ENCODE results near the gene GTSE1. TPM values are rescaled to one million over a fixed set of nuclear protein-coding genes. Genes with fewer than 3 reads are reported as not detected.

GTSE1 gene
- 3.9 TPM for polyA plus RNA-seq (2013, experiment 1 of 2)
- polyA plus RNA-seq (2013, experiment 2 of 2), result 3.8 TPM

GRCh38 chr22:46296257-46297150, at the start of gene GTSE1:
GTSE1 (plus strand) TSS chr22:46296870; CDS start chr22:46297401, 531 bp downstream.
- Histone ChIP-seq H3K18ac (ENCODE audit: low read depth in 1 of 2, low read length in 2 of 2) (peak within 1 kb of the TSS; percentile 34 to 68), H4K91ac (ENCODE audit: low read length) (peak within 1 kb of the TSS; percentile 85), H3K4me2 (ENCODE audit: low read length, poor library complexity, severe bottlenecking) (peak within 1 kb of the TSS; percentile 98), H3K4me1 (ENCODE audit: control insufficient read depth, insufficient read depth, low read depth, low read length) (peaks cover 17% of the 10 kb centered on the region), H3K36me3 (ENCODE audit: control insufficient read depth in 1 of 2, insufficient read depth in 2 of 2, low read depth in 1 of 2, low read length in 2 of 2) (peaks cover 18 to 26% of the 10 kb centered on the region in 2 experiments), H3K4me3 (ENCODE audit: insufficient read depth in 1 of 2, low read depth in 1 of 2, low read length in 2 of 2) (peak within 1 kb of the TSS; percentile 80 to 91), H3K4ac (ENCODE audit: low read depth in 1 of 2, low read length in 2 of 2) (peak within 1 kb of the TSS; percentile 42 to 86), H2BK120ac (ENCODE audit: low read depth, low read length) (peak within 1 kb of the TSS; percentile 51), H3K14ac (ENCODE audit: low read length in 2 of 2) (peak within 1 kb of the TSS in 1 of 2 experiments; percentile 48), H3K23ac (ENCODE audit: low read length in 2 of 2) (peak within 1 kb of the TSS in 1 of 2 experiments; percentile 75), H3K9ac (ENCODE audit: low read length) (peak within 1 kb of the TSS; percentile 95), H2AFZ (ENCODE audit: low read depth, low read length) (peak within 1 kb of the TSS; percentile 70), H2AK5ac (ENCODE audit: low read length, severe bottlenecking) (peak within 1 kb of the TSS; percentile 87), H3K79me1 (replicated peaks; ENCODE audit: low read length, poor library complexity, severe bottlenecking) (peaks cover 38% of the 10 kb centered on the region), H2BK12ac (ENCODE audit: low read length in 2 of 2) (peak within 1 kb of the TSS in 1 of 2 experiments; percentile 50), H2BK15ac (ENCODE audit: low read depth, poor library complexity, severe bottlenecking) (no peak within 1 kb of the TSS), H3K9me3 (ENCODE audit: control insufficient read depth, low read length) (peaks cover 4% of the 10 kb centered on the region), H3K27me3 (ENCODE audit: control insufficient read depth in 1 of 2, insufficient read depth in 1 of 2, low read length in 2 of 2) (no peaks in the 10 kb centered on the region), H2BK5ac (ENCODE audit: low read depth, low read length, poor library complexity, severe bottlenecking) (no peak within 1 kb of the TSS), H4K8ac (ENCODE audit: low read length) (peak within 1 kb of the TSS; percentile 98), H3K27ac (ENCODE audit: low read length, poor library complexity, severe bottlenecking) (peak within 1 kb of the TSS; percentile 56)
- DNase-seq, result peak; percentile 96
- 1% methylated on average over 74 of the region's 76 CpGs for WGBS

GRCh38 chr22:46247443-46247975, 49.2 kb upstream of the GTSE1 start:
- H2BK15ac ChIP-seq (ENCODE audit: low read depth, poor library complexity, severe bottlenecking), result no peak overlapping the region
- no peak overlapping the region for H3K14ac ChIP-seq (ENCODE audit: low read length in 2 of 2)
- H3K4ac ChIP-seq (ENCODE audit: low read depth in 1 of 2, low read length in 2 of 2), result no peak overlapping the region
- peaks cover 52% of the 10 kb centered on the region for H3K79me1 ChIP-seq (replicated peaks; ENCODE audit: low read length, poor library complexity, severe bottlenecking)
- no peak overlapping the region for H3K9ac ChIP-seq (ENCODE audit: low read length)
- H4K8ac ChIP-seq (ENCODE audit: low read length), result no peak overlapping the region
- H3K23ac ChIP-seq (ENCODE audit: low read length in 2 of 2), result no peak overlapping the region
- H2BK120ac ChIP-seq (ENCODE audit: low read depth, low read length), result no peak overlapping the region
- no peak overlapping the region for H2AK5ac ChIP-seq (ENCODE audit: low read length, severe bottlenecking)
- H3K27me3 ChIP-seq (ENCODE audit: control insufficient read depth in 1 of 2, insufficient read depth in 1 of 2, low read length in 2 of 2), result no peaks in the 10 kb centered on the region
- no peak overlapping the region for H4K91ac ChIP-seq (ENCODE audit: low read length)
- peaks cover 22% of the 10 kb centered on the region for H3K4me1 ChIP-seq (ENCODE audit: control insufficient read depth, insufficient read depth, low read depth, low read length)
- peaks cover 27 to 41% of the 10 kb centered on the region in 2 experiments for H3K36me3 ChIP-seq (ENCODE audit: control insufficient read depth in 1 of 2, insufficient read depth in 2 of 2, low read depth in 1 of 2, low read length in 2 of 2)
- H3K4me3 ChIP-seq (ENCODE audit: insufficient read depth in 1 of 2, low read depth in 1 of 2, low read length in 2 of 2), result no peak overlapping the region
- no peak overlapping the region for H2BK5ac ChIP-seq (ENCODE audit: low read depth, low read length, poor library complexity, severe bottlenecking)
- 94% methylated on average over 2 of the region's 2 CpGs for WGBS
- H3K18ac ChIP-seq (ENCODE audit: low read depth in 1 of 2, low read length in 2 of 2), result no peak overlapping the region
- no peaks in the 10 kb centered on the region for H3K9me3 ChIP-seq (ENCODE audit: control insufficient read depth, low read length)
- H3K27ac ChIP-seq (ENCODE audit: low read length, poor library complexity, severe bottlenecking), result no peak overlapping the region
- DNase-seq, result no peak
- no peak overlapping the region for H3K4me2 ChIP-seq (ENCODE audit: low read length, poor library complexity, severe bottlenecking)
- no peak overlapping the region for H2AFZ ChIP-seq (ENCODE audit: low read depth, low read length)
- H2BK12ac ChIP-seq (ENCODE audit: low read length in 2 of 2), result no peak overlapping the region

GRCh38 chr22:46250035-46250782, 46.5 kb upstream of the GTSE1 start, which contains the start of gene CDPF1:
CDPF1 (minus strand) TSS chr22:46250293; CDS start chr22:46248284, 2,009 bp downstream.
- 2% methylated on average over 74 of the region's 89 CpGs for WGBS

More at GRCh38 chr22:46250035-46250782, 46.5 kb upstream of the GTSE1 start, which contains the start of gene CDPF1:
- peak within 1 kb of the TSS; percentile 97 for H3K4me2 ChIP-seq (ENCODE audit: low read length, poor library complexity, severe bottlenecking)
- peak within 1 kb of the TSS; percentile 90 for H4K91ac ChIP-seq (ENCODE audit: low read length)
- H2BK15ac ChIP-seq (ENCODE audit: low read depth, poor library complexity, severe bottlenecking), result peak within 1 kb of the TSS; percentile 90
- H3K4me3 ChIP-seq (ENCODE audit: insufficient read depth in 1 of 2, low read depth in 1 of 2, low read length in 2 of 2), result peak within 1 kb of the TSS; percentile 88 to 94
- H4K8ac ChIP-seq (ENCODE audit: low read length), result peak within 1 kb of the TSS; percentile 96
- H3K27ac ChIP-seq (ENCODE audit: low read length, poor library complexity, severe bottlenecking), result peak within 1 kb of the TSS; percentile 30
- H2BK5ac ChIP-seq (ENCODE audit: low read depth, low read length, poor library complexity, severe bottlenecking), result peak within 1 kb of the TSS; percentile 83
- H3K9me3 ChIP-seq (ENCODE audit: control insufficient read depth, low read length), result no peaks in the 10 kb centered on the region
- peaks cover 43% of the 10 kb centered on the region for H3K79me1 ChIP-seq (replicated peaks; ENCODE audit: low read length, poor library complexity, severe bottlenecking)
- no peaks in the 10 kb centered on the region for H3K27me3 ChIP-seq (ENCODE audit: control insufficient read depth in 1 of 2, insufficient read depth in 1 of 2, low read length in 2 of 2)
- H2BK120ac ChIP-seq (ENCODE audit: low read depth, low read length), result peak within 1 kb of the TSS; percentile 85
- peak; percentile 85 for DNase-seq
- no peak within 1 kb of the TSS for H2BK12ac ChIP-seq (ENCODE audit: low read length in 2 of 2)
- peak within 1 kb of the TSS in 1 of 2 experiments; percentile 99 for H3K14ac ChIP-seq (ENCODE audit: low read length in 2 of 2)
- peak within 1 kb of the TSS; percentile 55 for H2AK5ac ChIP-seq (ENCODE audit: low read length, severe bottlenecking)
- peaks cover 20% of the 10 kb centered on the region for H3K4me1 ChIP-seq (ENCODE audit: control insufficient read depth, insufficient read depth, low read depth, low read length)
- H3K18ac ChIP-seq (ENCODE audit: low read depth in 1 of 2, low read length in 2 of 2), result peak within 1 kb of the TSS; percentile 93 to 99
- peak within 1 kb of the TSS; percentile 99 for H2AFZ ChIP-seq (ENCODE audit: low read depth, low read length)
- peak within 1 kb of the TSS; percentile 7 to 91 for H3K23ac ChIP-seq (ENCODE audit: low read length in 2 of 2)
- peak within 1 kb of the TSS; percentile 91 for H3K9ac ChIP-seq (ENCODE audit: low read length)
- peaks cover 10 to 26% of the 10 kb centered on the region in 2 experiments for H3K36me3 ChIP-seq (ENCODE audit: control insufficient read depth in 1 of 2, insufficient read depth in 2 of 2, low read depth in 1 of 2, low read length in 2 of 2)
- peak within 1 kb of the TSS; percentile 84 to 99 for H3K4ac ChIP-seq (ENCODE audit: low read depth in 1 of 2, low read length in 2 of 2)
